ENCODE measurements around the gene USP50. TPM values are rescaled to one million over a fixed set of nuclear protein-coding genes. Genes with fewer than 3 reads are reported as not detected.

The USP50 gene
- total and polyA plus RNA-seq, 2 donors (not counting 1 experiment from before 2014, with no cell fraction given): 0.17 to 0.34 TPM

DNA sequence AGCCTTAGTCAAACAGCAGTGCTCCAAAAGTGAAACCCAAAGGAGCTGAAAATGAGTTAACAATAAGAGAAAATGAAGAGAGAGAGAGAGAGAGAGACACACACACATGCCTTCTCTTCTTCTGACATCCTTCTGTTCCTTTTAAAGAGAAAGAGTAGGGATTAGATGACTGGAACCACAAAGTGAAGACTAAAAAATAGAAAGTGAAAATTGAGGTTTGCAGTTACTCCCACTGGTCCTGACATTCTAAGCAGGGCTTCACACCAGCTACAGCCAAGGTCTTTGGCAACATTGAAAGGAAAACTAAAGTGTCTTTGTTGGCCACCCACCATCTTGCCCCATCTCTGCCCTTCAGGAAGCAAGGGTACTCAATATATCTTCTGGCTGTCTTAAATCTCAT is 59.2 kb downstream of the USP50 start:
- Histone ChIP-seq H2AFZ (ENCODE audit: low read length) (no peak overlapping the region), H3K9ac (ENCODE audit: insufficient read depth, low read length) (no peak overlapping the region), H4K20me1 (ENCODE audit: control insufficient read depth, extremely low read depth, insufficient read depth, low read length) (no peaks in the 10 kb centered on the region), H3K4me1 (ENCODE audit: control insufficient read depth, extremely low read depth, insufficient read depth, low read length) (no peaks in the 10 kb centered on the region), H3K4me2 (ENCODE audit: extremely low read depth, insufficient read depth, low read length) (no peak overlapping the region), H3K27ac (ENCODE audit: insufficient read depth, low read length) (no peak overlapping the region), H3K27me3 (ENCODE audit: control insufficient read depth, insufficient read depth, low read length) (no peaks in the 10 kb centered on the region), H3K4me3 (replicated peaks in 1 of 4; ENCODE audit: control extremely low read depth in 1 of 4, insufficient read depth in 1 of 4, low read depth in 3 of 4, low read length in 4 of 4) (no peak overlapping the region), H3K36me3 (ENCODE audit: control insufficient read depth, insufficient read depth, low read length) (peaks cover 5% of the 10 kb centered on the region), H3K79me2 (ENCODE audit: control insufficient read depth, insufficient read depth, low read length) (no peaks in the 10 kb centered on the region), H3K9me3 (ENCODE audit: control insufficient read depth, insufficient read depth, low read depth, low read length) (no peaks in the 10 kb centered on the region)
- TF ChIP-seq EZH2 (IDR thresholded peaks at IDR 0.05; ENCODE audit: low read length, missing control alignments) (no peak), CTCF (conservative IDR thresholded peaks at IDR 0.05 in 1 of 2, IDR thresholded peaks at IDR 0.05 in 1 of 2; ENCODE audit: low read depth in 1 of 2, low read length in 2 of 2) (no peak)
- no peak for DNase-seq (ENCODE audit: low read depth in 2 of 2)

- Histone ChIP-seq H3K79me2 (ENCODE audit: control insufficient read depth, insufficient read depth, low read length) (no peaks in the 10 kb centered on the region), H3K9me3 (ENCODE audit: control insufficient read depth, insufficient read depth, low read depth, low read length) (no peaks in the 10 kb centered on the region), H3K4me3 (replicated peaks in 1 of 4; ENCODE audit: control extremely low read depth in 1 of 4, insufficient read depth in 1 of 4, low read depth in 3 of 4, low read length in 4 of 4) (no peak overlapping the region), H3K9ac (ENCODE audit: insufficient read depth, low read length) (no peak overlapping the region), H3K4me1 (ENCODE audit: control insufficient read depth, extremely low read depth, insufficient read depth, low read length) (no peaks in the 10 kb centered on the region), H2AFZ (ENCODE audit: low read length) (no peak overlapping the region), H3K36me3 (ENCODE audit: control insufficient read depth, insufficient read depth, low read length) (peaks cover 5% of the 10 kb centered on the region), H3K27me3 (ENCODE audit: control insufficient read depth, insufficient read depth, low read length) (no peaks in the 10 kb centered on the region), H3K4me2 (ENCODE audit: extremely low read depth, insufficient read depth, low read length) (no peak overlapping the region), H3K27ac (ENCODE audit: insufficient read depth, low read length) (no peak overlapping the region), H4K20me1 (ENCODE audit: control insufficient read depth, extremely low read depth, insufficient read depth, low read length) (no peaks in the 10 kb centered on the region)
- no peak for TF ChIP-seq EZH2 (IDR thresholded peaks at IDR 0.05; ENCODE audit: low read length, missing control alignments)
- DNase-seq (ENCODE audit: low read depth in 2 of 2): no peak
These were observed 61.1 kb downstream of the USP50 start for GRCh38 chr15:50485389-50485788.

- Histone ChIP-seq H4K20me1 (ENCODE audit: control insufficient read depth, extremely low read depth, insufficient read depth, low read length) (no peaks in the 10 kb centered on the region), H2AFZ (ENCODE audit: low read length) (no peak overlapping the region), H3K4me2 (ENCODE audit: extremely low read depth, insufficient read depth, low read length) (no peak overlapping the region), H3K4me1 (ENCODE audit: control insufficient read depth, extremely low read depth, insufficient read depth, low read length) (no peaks in the 10 kb centered on the region), H3K27ac (ENCODE audit: insufficient read depth, low read length) (no peak overlapping the region), H3K4me3 (replicated peaks in 1 of 4; ENCODE audit: control extremely low read depth in 1 of 4, insufficient read depth in 1 of 4, low read depth in 3 of 4, low read length in 4 of 4) (no peak overlapping the region), H3K36me3 (ENCODE audit: control insufficient read depth, insufficient read depth, low read length) (peaks cover 2% of the 10 kb centered on the region), H3K9ac (ENCODE audit: insufficient read depth, low read length) (no peak overlapping the region), H3K27me3 (ENCODE audit: control insufficient read depth, insufficient read depth, low read length) (no peaks in the 10 kb centered on the region), H3K79me2 (ENCODE audit: control insufficient read depth, insufficient read depth, low read length) (no peaks in the 10 kb centered on the region), H3K9me3 (ENCODE audit: control insufficient read depth, insufficient read depth, low read depth, low read length) (no peaks in the 10 kb centered on the region)
- TF ChIP-seq EZH2 (IDR thresholded peaks at IDR 0.05; ENCODE audit: low read length, missing control alignments) (no peak), CTCF (conservative IDR thresholded peaks at IDR 0.05 in 1 of 2, IDR thresholded peaks at IDR 0.05 in 1 of 2; ENCODE audit: low read depth in 1 of 2, low read length in 2 of 2) (no peak)
- no peak for DNase-seq (ENCODE audit: low read depth in 2 of 2)
These were observed 61.7 kb downstream of the USP50 start for GRCh38 chr15:50484781-50485180.
